NCI-H1436 treated with DMSO at 0.1 percent for 48 hours (cell line): ENCODE data around the gene KMT2A.

Source experiments
- DNase-seq: peaks from one replicate; lab custom pipeline; 2025; lab: John Stamatoyannopoulos, UW

The KMT2A gene

DNA sequence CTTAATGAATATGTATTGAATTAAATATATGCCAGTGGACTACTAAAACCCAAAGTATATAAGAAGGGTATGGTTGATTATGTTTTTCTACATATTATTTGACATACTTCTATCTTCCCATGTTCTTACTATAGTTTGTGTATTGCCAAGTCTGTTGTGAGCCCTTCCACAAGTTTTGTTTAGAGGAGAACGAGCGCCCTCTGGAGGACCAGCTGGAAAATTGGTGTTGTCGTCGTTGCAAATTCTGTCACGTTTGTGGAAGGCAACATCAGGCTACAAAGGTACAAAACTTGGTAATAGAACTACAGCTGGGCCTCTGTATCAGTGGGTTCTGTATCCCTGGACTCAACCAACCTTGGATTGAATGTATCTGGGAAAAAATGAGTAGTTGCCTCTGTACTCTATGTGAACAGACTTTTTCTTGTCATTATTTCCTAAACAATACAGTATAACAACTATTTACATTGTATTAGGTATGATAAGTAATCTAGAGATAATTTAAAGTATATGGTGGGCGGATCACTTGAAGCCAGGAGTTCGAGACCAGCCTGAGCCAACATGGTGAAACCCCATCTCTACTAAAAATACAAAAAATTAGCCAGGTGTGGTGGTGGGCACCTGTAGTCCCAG lies 52.3 kb downstream of the KMT2A start:
- no peak for DNase-seq

DNA sequence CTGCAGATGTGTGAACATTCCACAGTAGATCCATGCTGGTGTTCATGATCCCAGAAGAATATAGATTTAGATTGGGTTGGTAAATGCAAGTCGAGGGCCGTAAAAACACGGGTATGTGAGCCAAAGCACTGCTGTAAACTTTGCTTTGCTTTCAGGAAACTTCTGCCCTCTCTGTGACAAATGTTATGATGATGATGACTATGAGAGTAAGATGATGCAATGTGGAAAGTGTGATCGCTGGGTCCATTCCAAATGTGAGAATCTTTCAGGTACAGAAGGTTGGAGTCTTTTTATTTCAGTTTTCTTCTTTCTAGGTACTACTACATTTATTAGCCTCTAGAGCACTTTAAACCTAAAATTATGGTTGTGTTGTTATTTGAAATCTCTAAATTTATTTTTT lies 54.7 kb downstream of the KMT2A start:
- no peak for DNase-seq

DNA sequence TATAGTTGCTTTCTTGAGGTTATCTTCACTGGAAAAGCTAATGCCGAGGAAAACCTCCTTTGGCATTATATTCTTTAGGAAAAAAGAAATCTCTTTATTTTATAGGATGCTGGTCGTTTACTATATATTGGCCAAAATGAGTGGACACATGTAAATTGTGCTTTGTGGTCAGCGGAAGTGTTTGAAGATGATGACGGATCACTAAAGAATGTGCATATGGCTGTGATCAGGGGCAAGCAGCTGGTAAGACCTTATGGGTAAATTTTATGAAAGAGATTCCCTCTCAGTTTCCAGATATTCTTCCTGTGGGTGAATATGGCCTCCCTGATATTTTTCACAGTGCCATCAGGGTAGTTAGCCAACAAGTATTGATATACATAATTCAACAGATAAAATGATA lies 61.5 kb downstream of the KMT2A start:
- no peak for DNase-seq

DNA sequence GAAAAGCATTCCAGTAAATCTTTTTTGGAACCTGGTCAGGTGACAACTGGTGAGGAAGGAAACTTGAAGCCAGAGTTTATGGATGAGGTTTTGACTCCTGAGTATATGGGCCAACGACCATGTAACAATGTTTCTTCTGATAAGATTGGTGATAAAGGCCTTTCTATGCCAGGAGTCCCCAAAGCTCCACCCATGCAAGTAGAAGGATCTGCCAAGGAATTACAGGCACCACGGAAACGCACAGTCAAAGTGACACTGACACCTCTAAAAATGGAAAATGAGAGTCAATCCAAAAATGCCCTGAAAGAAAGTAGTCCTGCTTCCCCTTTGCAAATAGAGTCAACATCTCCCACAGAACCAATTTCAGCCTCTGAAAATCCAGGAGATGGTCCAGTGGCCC lies 66.9 kb downstream of the KMT2A start:
- no peak for DNase-seq

DNA sequence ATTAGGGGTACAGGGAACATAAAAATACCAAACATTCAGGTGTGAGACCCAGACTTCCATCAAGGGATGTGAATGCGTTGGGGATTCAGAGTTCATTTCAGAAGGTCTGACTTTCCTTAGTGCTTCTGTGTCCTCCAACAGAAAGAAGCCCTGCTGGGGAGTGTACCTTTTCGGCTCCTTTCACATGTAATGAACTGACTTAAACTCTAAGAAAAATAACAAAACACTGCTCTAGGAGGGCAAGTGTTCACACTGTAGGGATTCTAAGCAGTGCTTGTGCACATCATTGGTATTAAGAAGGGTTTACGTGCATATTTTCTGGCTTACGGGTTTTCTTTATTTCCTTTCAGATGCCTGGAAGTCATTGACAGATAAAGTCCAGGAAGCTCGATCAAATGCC lies 75.3 kb downstream of the KMT2A start:
- DNase-seq, result no peak

DNA sequence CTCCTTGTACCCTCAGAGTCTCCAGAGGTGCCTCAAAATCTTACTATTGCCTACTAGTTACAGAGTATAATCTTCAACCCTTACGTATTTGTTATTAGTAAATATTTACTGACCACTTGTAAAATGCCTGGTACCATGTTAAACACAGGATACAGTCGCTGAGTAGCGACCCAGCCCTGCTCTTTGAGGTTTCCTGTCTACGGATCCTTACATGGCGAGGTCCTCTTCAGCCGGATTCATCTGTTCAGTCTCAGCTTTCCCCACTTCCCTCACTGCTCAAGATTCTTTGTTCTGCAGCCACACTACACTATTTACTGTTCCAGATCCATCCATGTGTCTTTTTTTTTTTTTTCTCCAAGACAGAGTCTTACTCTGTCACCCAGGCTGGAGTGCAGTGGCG lies 77.8 kb downstream of the KMT2A start:
- no peak for DNase-seq

DNA sequence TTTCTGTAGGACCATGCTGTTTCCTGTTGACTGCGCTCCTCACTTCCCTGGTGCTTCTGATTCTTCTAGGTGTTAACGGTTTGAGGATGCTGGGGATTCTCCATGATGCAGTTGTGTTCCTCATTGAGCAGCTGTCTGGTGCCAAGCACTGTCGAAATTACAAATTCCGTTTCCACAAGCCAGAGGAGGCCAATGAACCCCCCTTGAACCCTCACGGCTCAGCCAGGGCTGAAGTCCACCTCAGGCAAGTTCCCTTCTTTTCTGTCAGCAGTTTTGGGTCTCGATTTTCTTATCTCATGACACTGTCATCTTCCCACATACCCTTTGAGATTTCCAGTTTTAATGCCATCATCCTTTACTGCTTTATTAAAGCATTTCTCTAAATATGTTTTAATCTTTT lies 83.3 kb downstream of the KMT2A start:
- no peak for DNase-seq

DNA sequence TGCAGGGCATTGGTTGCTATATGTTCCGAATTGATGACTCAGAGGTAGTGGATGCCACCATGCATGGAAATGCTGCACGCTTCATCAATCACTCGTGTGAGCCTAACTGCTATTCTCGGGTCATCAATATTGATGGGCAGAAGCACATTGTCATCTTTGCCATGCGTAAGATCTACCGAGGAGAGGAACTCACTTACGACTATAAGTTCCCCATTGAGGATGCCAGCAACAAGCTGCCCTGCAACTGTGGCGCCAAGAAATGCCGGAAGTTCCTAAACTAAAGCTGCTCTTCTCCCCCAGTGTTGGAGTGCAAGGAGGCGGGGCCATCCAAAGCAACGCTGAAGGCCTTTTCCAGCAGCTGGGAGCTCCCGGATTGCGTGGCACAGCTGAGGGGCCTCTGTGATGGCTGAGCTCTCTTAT lies 85.6 kb downstream of the KMT2A start:
- no peak for DNase-seq

DNA sequence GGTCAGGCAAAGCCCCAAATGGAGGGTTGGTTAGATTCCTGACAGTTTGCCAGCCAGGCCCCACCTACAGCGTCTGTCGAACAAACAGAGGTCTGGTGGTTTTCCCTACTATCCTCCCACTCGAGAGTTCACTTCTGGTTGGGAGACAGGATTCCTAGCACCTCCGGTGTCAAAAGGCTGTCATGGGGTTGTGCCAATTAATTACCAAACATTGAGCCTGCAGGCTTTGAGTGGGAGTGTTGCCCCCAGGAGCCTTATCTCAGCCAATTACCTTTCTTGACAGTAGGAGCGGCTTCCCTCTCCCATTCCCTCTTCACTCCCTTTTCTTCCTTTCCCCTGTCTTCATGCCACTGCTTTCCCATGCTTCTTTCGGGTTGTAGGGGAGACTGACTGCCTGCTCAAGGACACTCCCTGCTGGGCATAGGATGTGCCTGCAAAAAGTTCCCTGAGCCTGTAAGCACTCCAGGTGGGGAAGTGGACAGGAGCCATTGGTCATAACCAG lies 86.3 kb downstream of the KMT2A start:
- DNase-seq, result no peak

DNA sequence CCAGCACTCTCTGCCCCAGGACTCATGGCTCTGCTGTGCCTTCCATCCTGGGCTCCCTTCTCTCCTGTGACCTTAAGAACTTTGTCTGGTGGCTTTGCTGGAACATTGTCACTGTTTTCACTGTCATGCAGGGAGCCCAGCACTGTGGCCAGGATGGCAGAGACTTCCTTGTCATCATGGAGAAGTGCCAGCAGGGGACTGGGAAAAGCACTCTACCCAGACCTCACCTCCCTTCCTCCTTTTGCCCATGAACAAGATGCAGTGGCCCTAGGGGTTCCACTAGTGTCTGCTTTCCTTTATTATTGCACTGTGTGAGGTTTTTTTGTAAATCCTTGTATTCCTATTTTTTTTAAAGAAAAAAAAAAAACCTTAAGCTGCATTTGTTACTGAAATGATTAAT lies 88.1 kb downstream of the KMT2A start:
- DNase-seq, result no peak

DNA sequence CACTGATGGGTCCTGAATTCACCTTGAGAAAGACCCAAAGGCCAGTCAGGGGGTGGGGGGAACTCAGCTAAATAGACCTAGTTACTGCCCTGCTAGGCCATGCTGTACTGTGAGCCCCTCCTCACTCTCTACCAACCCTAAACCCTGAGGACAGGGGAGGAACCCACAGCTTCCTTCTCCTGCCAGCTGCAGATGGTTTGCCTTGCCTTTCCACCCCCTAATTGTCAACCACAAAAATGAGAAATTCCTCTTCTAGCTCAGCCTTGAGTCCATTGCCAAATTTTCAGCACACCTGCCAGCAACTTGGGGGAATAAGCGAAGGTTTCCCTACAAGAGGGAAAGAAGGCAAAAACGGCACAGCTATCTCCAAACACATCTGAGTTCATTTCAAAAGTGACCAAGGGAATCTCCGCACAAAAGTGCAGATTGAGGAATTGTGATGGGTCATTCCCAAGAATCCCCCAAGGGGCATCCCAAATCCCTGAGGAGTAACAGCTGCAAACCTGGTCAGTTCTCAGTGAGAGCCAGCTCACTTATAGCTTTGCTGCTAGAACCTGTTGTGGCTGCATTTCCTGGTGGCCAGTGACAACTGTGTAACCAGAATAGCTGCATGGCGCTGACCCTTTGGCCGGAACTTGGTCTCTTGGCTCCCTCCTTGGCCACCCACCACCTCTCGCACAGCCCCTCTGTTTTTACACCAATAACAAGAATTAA lies 88.6 kb downstream of the KMT2A start:
- no peak for DNase-seq

DNA sequence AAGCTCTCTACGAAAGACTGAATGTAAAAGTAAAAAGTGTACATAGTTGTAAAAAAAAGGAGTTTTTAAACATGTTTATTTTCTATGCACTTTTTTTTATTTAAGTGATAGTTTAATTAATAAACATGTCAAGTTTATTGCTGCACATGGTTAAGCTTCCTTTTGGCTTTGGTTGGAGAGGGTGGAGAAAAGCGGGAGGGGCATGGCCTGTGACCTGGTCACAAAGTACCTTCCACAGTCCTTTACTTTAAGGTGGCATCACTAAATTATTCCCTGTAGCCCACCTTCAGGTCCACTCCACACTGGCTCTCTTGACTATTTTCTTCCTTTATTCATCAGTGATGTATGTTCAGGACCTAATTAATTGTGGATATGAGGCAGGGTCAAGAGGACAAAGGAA lies 90.4 kb downstream of the KMT2A start:
- DNase-seq, result no peak

DNA sequence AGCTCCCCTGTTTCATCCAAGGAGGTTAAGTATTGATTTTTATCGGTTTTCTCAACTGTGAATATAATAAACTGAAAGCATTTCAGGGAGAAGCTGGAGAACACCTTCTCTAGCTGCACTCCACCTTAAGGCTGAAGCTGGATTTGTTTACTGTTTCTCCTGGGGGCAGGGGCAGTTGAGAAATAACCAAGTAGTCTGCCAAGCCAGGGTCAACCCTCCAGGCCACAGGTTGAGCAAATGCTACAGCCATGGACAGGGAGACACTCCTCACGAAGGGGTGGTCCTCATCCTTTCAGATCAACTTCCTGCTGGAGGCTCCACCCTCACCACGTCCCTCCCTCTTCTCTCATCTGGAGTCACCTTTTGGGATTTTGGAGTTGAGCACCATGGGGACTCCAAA lies 90.8 kb downstream of the KMT2A start, which contains the start of gene TTC36:
Gene TTC36, plus strand, starts transcription at position 366 of the 400 bp plus-strand sequence. Its CDS starts 21 bp downstream, at position 387.
- no peak for DNase-seq

DNA sequence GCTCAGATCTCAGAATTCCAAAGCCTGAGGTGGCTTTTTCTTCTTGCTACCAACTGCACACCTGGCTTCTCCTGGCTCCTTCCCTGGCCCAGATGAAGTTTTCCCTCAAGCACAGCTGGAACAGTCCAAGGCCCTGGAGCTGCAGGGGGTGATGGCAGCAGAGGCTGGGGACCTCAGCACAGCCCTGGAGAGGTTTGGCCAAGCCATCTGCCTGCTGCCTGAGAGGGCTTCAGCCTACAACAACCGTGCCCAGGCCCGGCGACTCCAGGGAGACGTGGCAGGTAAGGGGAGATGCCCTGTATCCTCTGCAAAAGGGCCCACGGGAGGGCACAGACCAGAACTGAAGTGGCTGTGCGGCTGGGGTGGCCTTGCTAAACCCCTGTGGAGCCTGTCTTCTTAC lies 92.2 kb downstream of the KMT2A start:
- DNase-seq, result no peak

DNA sequence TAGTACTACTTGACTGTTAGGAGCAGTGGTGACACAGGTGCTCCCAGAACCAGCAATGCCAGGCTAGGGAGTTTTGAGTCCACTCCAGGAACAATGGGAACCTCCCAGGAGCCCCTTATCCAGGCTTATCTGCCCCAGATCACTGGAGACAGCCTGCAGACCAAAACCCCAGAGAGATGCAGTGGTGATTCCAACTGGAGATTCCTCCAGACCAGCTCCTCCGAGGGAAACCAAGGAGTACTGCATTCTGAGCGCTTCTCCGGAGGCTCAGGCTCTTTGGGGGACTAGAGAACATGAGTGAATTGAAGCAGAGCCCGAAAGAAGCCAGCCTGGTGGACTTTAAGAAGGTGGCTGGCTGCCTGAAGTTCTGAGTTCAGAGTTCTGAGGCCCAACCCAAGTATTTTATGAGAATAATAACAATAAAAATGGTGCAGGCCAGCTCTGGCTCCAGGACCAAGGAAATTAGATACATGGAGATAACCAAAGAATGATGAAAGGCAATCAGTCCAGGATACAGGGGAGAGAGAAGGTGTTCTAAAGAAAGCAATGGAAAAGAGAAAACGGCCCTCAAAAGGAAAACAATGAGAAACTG lies 93.4 kb downstream of the KMT2A start:
- DNase-seq, result no peak

DNA sequence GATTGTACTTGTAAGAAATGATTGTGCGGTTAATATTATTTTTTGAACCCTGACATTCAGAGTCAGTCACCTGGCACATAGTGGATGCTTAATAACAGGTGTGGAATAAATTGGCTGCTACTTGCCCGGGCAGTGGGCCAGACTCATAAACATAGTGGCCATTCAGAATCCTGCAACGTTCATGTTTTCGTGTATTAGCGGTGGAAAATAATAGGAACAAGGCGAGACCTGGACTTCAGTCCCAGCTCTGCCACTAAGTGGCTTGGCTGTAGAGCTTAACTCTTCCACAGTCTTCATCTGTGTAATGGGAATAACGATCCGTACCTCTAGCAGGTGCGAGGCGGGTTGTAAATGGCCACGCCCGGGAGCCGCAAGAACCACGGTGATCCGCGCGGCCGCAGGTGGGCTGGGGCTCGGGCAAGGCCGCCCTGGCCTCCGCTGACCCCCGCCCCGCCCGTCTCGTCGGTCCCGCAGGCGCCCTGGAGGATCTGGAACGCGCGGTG lies 93.9 kb downstream of the KMT2A start:
- no peak for DNase-seq

DNA sequence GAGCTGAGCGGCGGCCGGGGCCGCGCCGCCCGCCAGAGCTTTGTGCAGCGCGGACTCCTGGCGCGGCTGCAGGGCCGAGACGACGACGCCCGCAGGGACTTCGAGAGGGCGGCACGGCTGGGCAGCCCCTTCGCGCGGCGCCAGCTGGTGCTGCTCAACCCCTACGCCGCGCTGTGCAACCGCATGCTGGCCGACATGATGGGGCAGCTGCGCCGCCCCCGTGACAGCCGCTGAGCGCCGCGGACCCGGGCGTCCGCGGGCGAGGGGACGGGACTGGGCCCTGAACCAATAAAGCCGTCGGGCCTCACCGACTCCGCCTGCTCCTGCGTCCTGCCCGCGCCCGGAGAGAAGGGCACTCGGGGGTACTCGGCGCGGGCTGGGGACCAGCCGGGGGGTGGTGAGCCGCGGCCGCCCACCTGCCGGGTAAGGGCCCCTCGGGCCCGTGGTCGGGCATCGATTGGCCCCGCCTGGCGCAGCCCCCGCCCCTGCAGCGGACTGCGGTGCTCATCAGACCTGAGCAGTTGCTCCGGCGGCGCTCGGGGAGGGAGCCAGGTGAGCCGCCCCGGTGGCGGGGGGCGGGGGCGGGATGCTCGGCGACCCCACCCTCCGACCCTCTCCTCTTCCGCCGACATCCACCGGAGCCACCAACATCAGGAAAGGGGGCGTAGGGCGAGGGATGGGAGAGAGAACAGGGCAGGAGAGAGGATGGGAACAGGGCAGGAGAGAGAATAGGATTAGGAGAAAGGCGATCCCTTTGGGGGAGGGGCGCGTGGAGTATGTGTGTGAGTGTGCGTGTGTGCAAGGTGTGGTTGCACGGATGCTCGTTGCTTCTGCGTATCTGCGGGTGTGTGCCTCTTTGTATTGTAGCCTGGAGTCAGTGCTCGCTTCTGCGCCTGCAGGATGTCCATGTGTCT lies 94.6 kb downstream of the KMT2A start, which contains the start of gene TMEM25:
Gene TMEM25, plus strand, starts transcription at position 510 of the 914 bp plus-strand sequence. CDS start 610 bp downstream, outside the sequence.
- no peak for DNase-seq

DNA sequence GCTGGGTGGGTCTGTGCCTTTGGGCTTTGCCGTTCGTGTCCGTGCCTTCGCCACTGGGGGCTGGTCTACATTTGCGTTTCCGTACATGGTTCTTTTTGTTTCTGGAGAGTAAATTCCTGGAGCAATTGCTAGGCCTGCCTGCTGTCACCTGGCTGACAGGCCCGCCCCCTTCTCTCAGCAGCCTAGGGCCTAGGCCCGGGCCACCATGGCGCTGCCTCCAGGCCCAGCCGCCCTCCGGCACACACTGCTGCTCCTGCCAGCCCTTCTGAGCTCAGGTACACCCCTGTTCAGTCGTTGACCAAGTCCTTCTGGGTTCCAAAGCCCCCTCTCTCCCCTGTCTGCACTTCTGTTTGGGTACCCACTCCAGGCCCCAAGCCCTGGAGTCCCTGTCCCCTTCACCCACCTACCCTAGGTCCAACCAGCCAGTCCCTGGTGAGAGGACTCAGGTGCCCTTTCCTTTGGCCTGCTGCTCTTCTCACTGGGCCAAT lies 95.3 kb downstream of the KMT2A start:
- no peak for DNase-seq

DNA sequence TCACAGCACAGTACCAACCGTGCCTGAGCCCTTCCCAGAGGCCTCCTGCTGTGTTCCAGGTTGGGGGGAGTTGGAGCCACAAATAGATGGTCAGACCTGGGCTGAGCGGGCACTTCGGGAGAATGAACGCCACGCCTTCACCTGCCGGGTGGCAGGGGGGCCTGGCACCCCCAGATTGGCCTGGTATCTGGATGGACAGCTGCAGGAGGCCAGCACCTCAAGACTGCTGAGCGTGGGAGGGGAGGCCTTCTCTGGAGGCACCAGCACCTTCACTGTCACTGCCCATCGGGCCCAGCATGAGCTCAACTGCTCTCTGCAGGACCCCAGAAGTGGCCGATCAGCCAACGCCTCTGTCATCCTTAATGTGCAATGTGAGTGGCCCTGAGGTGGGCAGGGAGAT lies 95.8 kb downstream of the KMT2A start:
- no peak for DNase-seq

DNA sequence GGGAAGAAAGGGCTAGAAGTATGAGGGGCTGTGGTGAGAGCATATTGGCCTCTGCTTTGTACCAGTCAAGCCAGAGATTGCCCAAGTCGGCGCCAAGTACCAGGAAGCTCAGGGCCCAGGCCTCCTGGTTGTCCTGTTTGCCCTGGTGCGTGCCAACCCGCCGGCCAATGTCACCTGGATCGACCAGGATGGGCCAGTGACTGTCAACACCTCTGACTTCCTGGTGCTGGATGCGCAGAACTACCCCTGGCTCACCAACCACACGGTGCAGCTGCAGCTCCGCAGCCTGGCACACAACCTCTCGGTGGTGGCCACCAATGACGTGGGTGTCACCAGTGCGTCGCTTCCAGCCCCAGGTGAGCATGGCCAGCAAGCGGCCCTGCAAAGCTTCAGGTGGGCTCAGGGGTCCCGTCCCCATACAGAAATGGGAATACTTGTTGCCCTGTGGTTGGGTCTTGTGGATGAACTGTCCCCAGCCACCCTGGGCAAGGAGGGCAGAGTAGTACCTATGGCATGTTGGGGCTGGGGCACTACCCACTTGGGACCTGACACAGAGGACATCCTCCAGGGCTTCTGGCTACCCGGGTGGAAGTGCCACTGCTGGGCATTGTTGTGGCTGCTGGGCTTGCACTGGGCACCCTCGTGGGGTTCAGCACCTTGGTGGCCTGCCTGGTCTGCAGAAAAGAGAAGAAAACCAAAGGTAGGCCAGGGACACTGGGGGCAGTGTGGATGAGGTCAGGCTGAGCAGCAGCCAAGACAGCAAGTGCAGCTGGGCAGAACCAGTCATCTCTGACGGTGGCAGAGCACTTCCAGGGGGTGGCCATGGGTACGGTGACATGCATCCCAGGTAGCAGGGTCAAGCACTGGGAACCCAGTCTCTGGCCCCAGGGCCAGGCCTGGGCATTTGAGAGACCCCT lies 96.8 kb downstream of the KMT2A start:
- DNase-seq, result no peak
